B cell (primary cell): ENCODE data around the gene FYN. TPM values are rescaled to one million over a fixed set of nuclear protein-coding genes. Genes with fewer than 3 reads are reported as not detected.

Experiments used
- ATAC-seq: fragments of 200-7000 bp; cut with Tn5 transposase; one replicate; pipeline ENCODE4 v1.10.0; 2021; ENCODE audit warnings: low read depth, mild to moderate bottlenecking, moderate number of reproducible peaks, moderate library complexity
- CTCF ChIA-PET: fragments of 350-600 bp; sonication (Branson Sonifier 250); formaldehyde crosslinking; loops from one replicate; lab custom pipeline; 2021; ENCODE audit warnings: antibody characterized with exemption, inconsistent platforms; lab: Charles Lee
- POLR2A ChIA-PET: fragments of 350-600 bp; sonication (Branson Sonifier 250); formaldehyde crosslinking; loops from one replicate; lab custom pipeline; 2021; ENCODE audit warnings: antibody characterized with exemption; lab: Charles Lee
- DNase-seq: peaks from one replicate; pipeline ENCODE4 v3.0.0; 2013
- H2AFZ ChIP-seq: 2 replicates; pipeline ENCODE4 v1.6.1; 2012; ENCODE audit warnings: mild to moderate bottlenecking, low read depth, low read length; ENCODE audit not compliant: insufficient read depth, poor library complexity, severe bottlenecking
- H3K27ac ChIP-seq, 2 donors: 1 replicate in 1 of 2; 2 replicates in 1 of 2; pipeline ENCODE4 v1.5.1; 2012 to 2013; ENCODE audit warnings: low read length in 2 of 2, mild to moderate bottlenecking in 2 of 2, moderate library complexity in 1 of 2
- H3K27me3 ChIP-seq, 4 experiments: fragments of 200-600 bp in 1 of 4; sonication (generic) in 1 of 4; replicated peaks in 1 of 4; 1 replicate in 2 of 4; 2 replicates in 2 of 4; pipeline versions ENCODE4 v1.6.1 to v1.7.0; 2013 to 2016; ENCODE audit warnings: low read length in 3 of 4, mild to moderate bottlenecking in 2 of 4, mixed read lengths in 1 of 4, moderate library complexity in 1 of 4; ENCODE audit not compliant: insufficient read depth in 4 of 4, control insufficient read depth in 3 of 4; ENCODE audit errors: control extremely low read depth in 1 of 4
- H3K36me3 ChIP-seq, 2 experiments: replicated peaks in 1 of 2; 1 replicate in 1 of 2; 2 replicates in 1 of 2; pipeline versions ENCODE4 v1.6.1 to v1.7.1; 2013; ENCODE audit warnings: low read length in 1 of 2; ENCODE audit not compliant: insufficient read depth in 2 of 2, control insufficient read depth in 1 of 2; ENCODE audit errors: control extremely low read depth in 1 of 2, extremely low read depth in 1 of 2
- H3K4me1 ChIP-seq, 2 donors: fragments of 200-600 bp in 1 of 2; sonication (generic) in 1 of 2; 1 replicate in 1 of 2; 2 replicates in 1 of 2; pipeline versions ENCODE4 v1.5.1 to v1.6.1; 2013 to 2017; ENCODE audit warnings: low read length in 2 of 2; ENCODE audit not compliant: control insufficient read depth in 2 of 2, insufficient read depth in 2 of 2
- H3K4me2 ChIP-seq: replicated peaks from 2 replicates; pipeline ENCODE3; 2012; ENCODE audit warnings: mild to moderate bottlenecking, low read depth, low read length; ENCODE audit not compliant: poor library complexity, severe bottlenecking
- H3K4me3 ChIP-seq, 5 experiments: fragments of 200-600 bp in 1 of 5; sonication (generic) in 1 of 5; 1 replicate in 3 of 5; 2 replicates in 2 of 5; pipeline versions ENCODE4 v1.5.1 to v1.7.0; 2011 to 2016; ENCODE audit warnings: low read length in 4 of 5, mild to moderate bottlenecking in 4 of 5, low read depth in 2 of 5, control low read depth in 1 of 5, moderate library complexity in 1 of 5; ENCODE audit not compliant: insufficient read depth in 1 of 5; ENCODE audit errors: control extremely low read depth in 1 of 5, extremely low read depth in 1 of 5
- H3K79me2 ChIP-seq: fragments of 200-600 bp; sonication (generic); one replicate; pipeline ENCODE4 v1.6.0; 2016; ENCODE audit warnings: low read length; ENCODE audit not compliant: control insufficient read depth, insufficient read depth
- H3K9ac ChIP-seq: fragments of 200-600 bp; sonication (generic); 2 replicates; pipeline ENCODE4 v1.6.1; 2017; ENCODE audit warnings: mild to moderate bottlenecking, low read length, moderate library complexity
- H3K9me3 ChIP-seq, 3 donors: one replicate each; pipeline versions ENCODE4 v1.6.1 to v1.7.1; 2013; ENCODE audit warnings: low read length in 2 of 3; ENCODE audit not compliant: control insufficient read depth in 2 of 3, insufficient read depth in 1 of 3; ENCODE audit errors: control extremely low read depth in 1 of 3
- H4K20me1 ChIP-seq: 2 replicates; pipeline ENCODE4 v1.6.0; 2012; ENCODE audit warnings: mild to moderate bottlenecking, low read length; ENCODE audit not compliant: insufficient read depth, control insufficient read depth, poor library complexity, severe bottlenecking
- H3K27ac Mint-ChIP-seq: one replicate; pipeline ENCODE4 v1.8.0; 2021; ENCODE audit warnings: mixed read lengths
- H3K27me3 Mint-ChIP-seq: one replicate; pipeline ENCODE4 v1.8.0; 2021; ENCODE audit warnings: mixed read lengths
- H3K4me1 Mint-ChIP-seq: one replicate; pipeline ENCODE4 v1.8.0; 2021; ENCODE audit warnings: mixed read lengths
- H3K4me3 Mint-ChIP-seq: one replicate; pipeline ENCODE4 v1.8.0; 2021; ENCODE audit warnings: mixed read lengths
- H3K9me3 Mint-ChIP-seq: one replicate; pipeline ENCODE4 v1.8.0; 2022; ENCODE audit warnings: mixed read lengths; ENCODE audit not compliant: insufficient read depth
- CTCF ChIP-seq: fragments of 200-600 bp; IDR thresholded peaks from one replicate; pipeline ENCODE4 v1.8.0; 2022; ENCODE audit warnings: antibody characterized with exemption, mild to moderate bottlenecking
- EZH2 ChIP-seq: IDR thresholded peaks from 2 replicates; pipeline ENCODE4 v1.6.1; 2012; ENCODE audit warnings: borderline replicate concordance, low read depth, mild to moderate bottlenecking, moderate library complexity, low read length; ENCODE audit not compliant: insufficient read depth, poor library complexity, severe bottlenecking
- WGBS: methylation state at CpG from one replicate; pipeline ENCODE4 v1.1.5; 2013; ENCODE audit warnings: missing lambda C conversion rate; ENCODE audit not compliant: insufficient coverage; 5-methylcytosine and 5-hydroxymethylcytosine counted together
- intact Hi-C: fragments of 100-400 bp; cut with micrococcal nuclease; formaldehyde crosslinking; loops from one replicate; pipeline ENCODE4 v1.10.0; 2022
- polyA plus RNA-seq: library from polyadenylated mRNA; depleted of rRNA; stranded (reverse); fragments of >200 nt; gene quantifications from 2 replicates; pipeline ENCODE4 v1.2.3, GENCODE V29; 2012
- total RNA-seq, 2 donors: library from RNA; stranded (reverse); fragments of 120-200 nt in 1 of 2; gene quantifications; 1 replicate in 1 of 2; 2 replicates in 1 of 2; pipeline versions ENCODE4 v1.2.3 to v1.2.4, GENCODE V29; 2013 to 2022

Gene FYN
- total and polyA plus RNA-seq, 2 donors (not counting 1 experiment from before 2014, with no cell fraction given): 54.1 to 94.0 TPM

- ATAC-seq (no peak), DNase-seq (no peak)
- Histone ChIP-seq H3K9ac (no peak overlapping the region), H3K36me3 (peaks cover 0 to 33% of the 10 kb centered on the region in 2 experiments), H3K27ac (no peak overlapping the region), H3K9me3 (no peaks in the 10 kb centered on the region), H3K4me2 (no peak overlapping the region), H2AFZ (no peak overlapping the region), H3K79me2 (peaks cover 26% of the 10 kb centered on the region), H4K20me1 (no peaks in the 10 kb centered on the region), H3K4me3 (no peak overlapping the region), H3K4me1 (peaks cover 10 to 14% of the 10 kb centered on the region in 2 donors), H3K27me3 (no peaks in the 10 kb centered on the region)
- CTCF ChIA-PET: interaction anchor here (1.0 to 1.7 kb wide), 2 partner anchors 9 to 37 kb away, joined by 3 to 4 read pairs; no protein-coding TSS in a partner anchor
- peaks cover 2% of the 10 kb centered on the region for H3K9me3 Mint-ChIP-seq
- H3K4me3 Mint-ChIP-seq: no peak overlapping the region
- TF ChIP-seq CTCF (no peak), EZH2 (no peak)
- POLR2A ChIA-PET: no interaction called here
- WGBS: 100% methylated on average over 2 of the region's 3 CpGs
- peaks cover 15% of the 10 kb centered on the region for H3K4me1 Mint-ChIP-seq
- H3K27ac Mint-ChIP-seq: no peak overlapping the region
- intact Hi-C loops: no loop called here
- no peaks in the 10 kb centered on the region for H3K27me3 Mint-ChIP-seq
These were observed 154.9 kb downstream of the FYN start for GRCh38 chr6:111718326-111718725.

GRCh38 chr6:111717621-111718020, 155.6 kb downstream of the FYN start:
- WGBS: 100% methylated on average over 3 of the region's 4 CpGs
- ATAC-seq (no peak), DNase-seq (no peak)
- Histone ChIP-seq H3K79me2 (peaks cover 26% of the 10 kb centered on the region), H3K36me3 (peaks cover 0 to 34% of the 10 kb centered on the region in 2 experiments), H2AFZ (no peak overlapping the region), H3K4me3 (no peak overlapping the region), H3K4me1 (peaks cover 6 to 7% of the 10 kb centered on the region in 2 donors), H3K9me3 (no peaks in the 10 kb centered on the region), H3K27me3 (no peaks in the 10 kb centered on the region), H3K27ac (no peak overlapping the region), H3K9ac (no peak overlapping the region), H4K20me1 (no peaks in the 10 kb centered on the region), H3K4me2 (no peak overlapping the region)
- POLR2A ChIA-PET: no interaction called here
- peaks cover 10% of the 10 kb centered on the region for H3K4me1 Mint-ChIP-seq
- CTCF ChIA-PET: interaction anchor here (0.6 to 1.7 kb wide), 3 partner anchors 38 to 282 kb away, joined by 3 to 4 read pairs (median 4); no protein-coding TSS in a partner anchor
- H3K9me3 Mint-ChIP-seq: peaks cover 2% of the 10 kb centered on the region
- H3K27ac Mint-ChIP-seq: no peak overlapping the region
- H3K27me3 Mint-ChIP-seq: no peaks in the 10 kb centered on the region
- intact Hi-C loops: no loop called here
- TF ChIP-seq CTCF: no peak
- no peak for TF ChIP-seq EZH2
- H3K4me3 Mint-ChIP-seq: no peak overlapping the region
